ENCODE results near the gene IQGAP2.

GRCh38 chr5:76673125-76673524, 270.0 kb downstream of the IQGAP2 start:
- no peak for TF ChIP-seq CTCF (IDR thresholded peaks at IDR 0.05)
- TF ChIP-seq POLR2A (IDR thresholded peaks at IDR 0.05) = no peak
- TF ChIP-seq EP300 (IDR thresholded peaks at IDR 0.05; ENCODE audit: low read depth) = no peak
- TF ChIP-seq POLR2AphosphoS5 (IDR thresholded peaks at IDR 0.05) = no peak

All from transverse colon (tissue), 4 donors.